HepG2 (cell line): Measurements from ENCODE around the gene KRTAP29-1. TPM values are rescaled to one million over a fixed set of nuclear protein-coding genes. Genes with fewer than 3 reads are reported as not detected.

ENCODE experiments used
- ATAC-seq: fragments of 200-7000 bp; cut with Tn5 transposase; 3 replicates; pipeline ENCODE4 v1.9.1; 2020; ENCODE audit warnings: mild to moderate bottlenecking, moderate library complexity
- BruUV-seq: library from RNA; stranded (reverse); fragments of 400-500 nt; replicated peaks from 2 replicates; lab custom pipeline; 2021; lab: Mats Ljungman, UMichigan
- CTCF ChIA-PET: fragments of 300-600 bp; formaldehyde crosslinking; extraction: SDS; loops from one replicate; lab custom pipeline; 2021; ENCODE audit warnings: low total read pairs, inconsistent platforms, low intra/inter-chr PET ratio; lab: Yijun Ruan, JAX
- POLR2A ChIA-PET: fragments of 350-600 bp; sonication (Branson Sonifier 250); formaldehyde crosslinking; loops from one replicate; lab custom pipeline; 2020; ENCODE audit warnings: antibody characterized with exemption, inconsistent platforms; lab: Yijun Ruan, JAX
- DNase-seq: peaks from one replicate; pipeline ENCODE4 v3.0.0-alpha.2; 2015; ENCODE audit warnings: low spot score
- FAIRE-seq: peaks from 3 replicates; lab custom pipeline; 2011; peaks lifted over from hg19 to GRCh38; lab: Jason Lieb, UNC
- H2AFZ ChIP-seq: one replicate; pipeline ENCODE4 v1.6.1; 2011; ENCODE audit warnings: low read length, inconsistent platforms
- H3K27ac ChIP-seq: fragments of 300-600 bp; 3 replicates; pipeline ENCODE4 v1.8.0; 2011; ENCODE audit warnings: mixed run types, mild to moderate bottlenecking, mixed read lengths, low read length, inconsistent platforms; ENCODE audit not compliant: insufficient read depth; ENCODE audit errors: extremely low read length
- H3K27me3 ChIP-seq, 2 experiments: fragments of 200-600 bp in 1 of 2; 2 replicates in 1 of 2; 3 replicates in 1 of 2; pipeline versions ENCODE4 v1.6.0 to v1.8.0; 2011; ENCODE audit warnings: low read length in 2 of 2, mild to moderate bottlenecking in 2 of 2, moderate library complexity in 2 of 2, inconsistent platforms in 1 of 2; ENCODE audit not compliant: insufficient read depth in 2 of 2, control insufficient read depth in 1 of 2
- H3K36me3 ChIP-seq, 2 experiments: fragments of 200-600 bp in 1 of 2; replicated peaks in 1 of 2; 2 replicates in 1 of 2; 3 replicates in 1 of 2; pipeline versions ENCODE4 v1.5.1 to v1.8.0; 2011; ENCODE audit warnings: low read length in 2 of 2, inconsistent platforms in 1 of 2; ENCODE audit not compliant: insufficient read depth in 2 of 2, control insufficient read depth in 1 of 2
- H3K4me1 ChIP-seq: 2 replicates; pipeline ENCODE4 v1.5.1; 2012; ENCODE audit warnings: low read length, inconsistent platforms; ENCODE audit not compliant: insufficient read depth
- H3K4me2 ChIP-seq: 2 replicates; pipeline ENCODE4 v1.6.0; 2011; ENCODE audit warnings: low read depth, low read length, inconsistent platforms
- H3K4me3 ChIP-seq, 3 experiments: fragments of 200-600 bp in 1 of 3; sonication (generic), shearing (Covaris generic) in 1 of 3; replicated peaks in 1 of 3; 2 replicates each; pipeline ENCODE4 v1.5.1; 2011 to 2016; ENCODE audit warnings: low read length in 3 of 3, inconsistent platforms in 2 of 3, low read depth in 2 of 3, mild to moderate bottlenecking in 2 of 3, control low read depth in 1 of 3, mixed read lengths in 1 of 3; ENCODE audit not compliant: insufficient read depth in 1 of 3
- H3K79me2 ChIP-seq: one replicate; pipeline ENCODE4 v1.6.1; 2011; ENCODE audit warnings: low read length, inconsistent platforms; ENCODE audit not compliant: insufficient read depth
- H3K9ac ChIP-seq: 2 replicates; pipeline ENCODE4 v1.6.0; 2011; ENCODE audit warnings: mild to moderate bottlenecking, low read depth, low read length, inconsistent platforms; ENCODE audit not compliant: insufficient read depth
- H3K9me3 ChIP-seq: 2 replicates; pipeline ENCODE4 v1.5.1; 2012; ENCODE audit warnings: mild to moderate bottlenecking, low read length
- H4K20me1 ChIP-seq: 2 replicates; pipeline ENCODE4 v1.6.0; 2011; ENCODE audit warnings: inconsistent platforms, mild to moderate bottlenecking, low read length, moderate library complexity; ENCODE audit not compliant: insufficient read depth
- ARNTL ChIP-seq: sonication (generic); formaldehyde crosslinking; IDR thresholded peaks from 2 replicates; pipeline ENCODE4 v1.4.0; 2020; ENCODE audit warnings: mild to moderate bottlenecking, missing genetic modification reagents
- GABPA ChIP-seq, 2 experiments: IDR thresholded peaks; 2 replicates each; pipeline ENCODE4 v1.6.1; 2011 to 2016; ENCODE audit warnings: low read depth in 2 of 2, low read length in 1 of 2, missing biosample characterization in 1 of 2, missing genetic modification characterization in 1 of 2
- GZF1 ChIP-seq: sonication (generic); formaldehyde crosslinking; IDR thresholded peaks from 2 replicates; pipeline ENCODE4 v1.5.1; 2020; ENCODE audit warnings: mild to moderate bottlenecking, missing genetic modification reagents
- JUN ChIP-seq: sonication (generic); formaldehyde crosslinking; IDR thresholded peaks from 2 replicates; pipeline ENCODE4 v1.4.0; 2020; ENCODE audit warnings: mild to moderate bottlenecking, missing genetic modification reagents
- LCORL ChIP-seq, 2 experiments: fragments of 450-650 bp in 1 of 2; sonication (generic) in 1 of 2; formaldehyde crosslinking in 1 of 2; IDR thresholded peaks; 2 replicates each; pipeline versions ENCODE4 v1.5.0 to v1.6.1; 2017 to 2020; ENCODE audit warnings: antibody characterized with exemption in 1 of 2, missing genetic modification reagents in 1 of 2
- POLR2G ChIP-seq: fragments of 200-400 bp; formaldehyde crosslinking; IDR thresholded peaks from 2 replicates; pipeline ENCODE4 v1.6.1; 2018; ENCODE audit warnings: mild to moderate bottlenecking, low read depth, low read length, moderate library complexity
- TAF1 ChIP-seq: sonication (generic); formaldehyde crosslinking; IDR thresholded peaks from 2 replicates; pipeline ENCODE4 v1.4.0; 2020; ENCODE audit warnings: missing genetic modification reagents
- ZHX2 ChIP-seq, 2 experiments: sonication (generic) in 1 of 2; formaldehyde crosslinking in 1 of 2; IDR thresholded peaks; 2 replicates each; pipeline versions ENCODE4 v1.6.1 to v1.9.0; 2014 to 2022; ENCODE audit warnings: antibody characterized with exemption in 1 of 2, borderline replicate concordance in 1 of 2, inconsistent platforms in 1 of 2, low read depth in 1 of 2, missing genetic modification reagents in 1 of 2
- ZNF335 ChIP-seq: sonication (generic); formaldehyde crosslinking; IDR thresholded peaks from 2 replicates; pipeline ENCODE4 v1.4.0; 2020; ENCODE audit warnings: missing genetic modification reagents
- ZNF33B ChIP-seq: sonication (generic); formaldehyde crosslinking; IDR thresholded peaks from 2 replicates; pipeline ENCODE4 v1.5.1; 2020; ENCODE audit warnings: mild to moderate bottlenecking, missing genetic modification reagents
- ZNF441 ChIP-seq: sonication (generic); formaldehyde crosslinking; IDR thresholded peaks from 2 replicates; pipeline ENCODE4 v1.7.0; 2021; ENCODE audit warnings: missing genetic modification reagents, borderline replicate concordance
- ZNF660 ChIP-seq: sonication (generic); formaldehyde crosslinking; IDR thresholded peaks from 2 replicates; pipeline ENCODE4 v1.5.1; 2020; ENCODE audit warnings: mild to moderate bottlenecking, low read depth, missing genetic modification reagents, borderline replicate concordance
- WGBS: methylation state at CpG from one replicate; pipeline ENCODE4 v1.1.6; 2017; ENCODE audit warnings: low lambda C conversion rate; 5-methylcytosine and 5-hydroxymethylcytosine counted together
- in situ Hi-C: cut with HindIII; loops from 2 replicates; pipeline ENCODE4 v1.10.0; 2017; ENCODE audit warnings: low pct_unique_long_range_greater_than_20kb; ENCODE audit not compliant: extremely low pct_ligation_motif_present
- intact Hi-C: fragments of 100-400 bp; cut with micrococcal nuclease; formaldehyde crosslinking; loops from one replicate; pipeline ENCODE4 v1.10.0; 2022; ENCODE audit not compliant: unreplicated experiment
- polyA plus RNA-seq, 8 experiments: library from polyadenylated mRNA; depleted of rRNA in 3 of 8; stranded (reverse) in 7 of 8; unstranded in 1 of 8; fragments of >200 nt; fragmentation: Illumina TruSeq in 4 of 8; extraction: Trizol in 4 of 8; gene quantifications; 2 replicates each; pipeline versions ENCODE4 v1.2.1 to v1.2.3, GENCODE V29; 2011 to 2016; ENCODE audit warnings: low read depth in 4 of 8, missing spikeins in 1 of 8, mixed read lengths in 1 of 8; ENCODE audit not compliant: insufficient read depth in 1 of 8
- total RNA-seq, 5 experiments: library from RNA; depleted of rRNA; stranded (reverse); fragments of >200 nt; fragmentation: Illumina TruSeq; extraction: Trizol; gene quantifications; 2 replicates each; pipeline ENCODE4 v1.2.3, GENCODE V29; 2016; ENCODE audit warnings: low read depth in 1 of 5

KRTAP29-1 gene
- total and polyA plus RNA-seq, 2 of the 13 experiments (the other 11 are each of a cell fraction or from before 2014, with no cell fraction given), result not detected

DNA sequence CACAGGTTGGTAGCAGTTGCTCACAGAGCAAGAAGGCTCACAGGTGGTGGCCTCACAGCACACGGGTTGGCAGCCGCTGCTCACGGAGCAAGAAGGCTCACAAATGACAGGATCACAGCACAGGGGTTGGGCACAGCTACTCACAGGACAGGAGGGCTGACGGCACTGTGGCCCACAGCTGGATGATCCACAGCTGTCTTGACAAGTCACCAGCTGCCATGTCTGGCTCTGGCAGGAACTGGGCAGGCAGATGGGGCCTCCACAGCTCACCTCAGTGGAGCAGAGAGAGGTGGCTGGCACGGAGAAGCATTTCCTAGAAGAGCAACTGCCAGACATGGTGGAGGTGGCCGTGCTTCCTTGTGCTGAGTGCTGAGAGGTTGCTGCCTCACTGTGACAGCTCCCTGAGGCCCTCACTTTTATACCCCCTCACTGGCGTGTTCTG lies 6.3 kb upstream of the KRTAP29-1 start, which contains the start of gene KRTAP16-1:
KRTAP16-1 (minus strand) TSS at position 392 of the 442 bp plus-strand sequence; CDS start at position 336, 56 bp downstream.
- POLR2A ChIA-PET, result no interaction called here
- Histone ChIP-seq H3K4me1 (no peaks in the 10 kb centered on the region), H3K27me3 (peaks cover 3 to 30% of the 10 kb centered on the region in 2 experiments; a peak in 3 of 5 replicates), H3K27ac (no peak within 1 kb of the TSS), H3K36me3 (no peaks in the 10 kb centered on the region), H3K4me2 (no peak within 1 kb of the TSS)
- in situ Hi-C loops, result no loop called here
- DNase-seq, result no peak
- WGBS, result 24% methylated on average over 5 of the region's 7 CpGs
- TF ChIP-seq GZF1 (CRISPR knock-in tag), result no peak
- TF ChIP-seq TAF1 (CRISPR knock-in tag), result no peak
- TF ChIP-seq JUN, result no peak
- TF ChIP-seq ZNF441, result no peak
- TF ChIP-seq GABPA (IDR thresholded peaks at IDR 0.05; ENCODE audit: low read depth, low read length), result no peak
- no peak for TF ChIP-seq GABPA (CRISPR knock-in tag; IDR thresholded peaks at IDR 0.05; ENCODE audit: low read depth)
- TF ChIP-seq ZNF660 (CRISPR knock-in tag), result no peak
- TF ChIP-seq ZNF33B, result no peak
- no peak for TF ChIP-seq POLR2G
- TF ChIP-seq ZHX2 (IDR thresholded peaks at IDR 0.05; ENCODE audit: low read depth), result no peak
- TF ChIP-seq ZHX2 (CRISPR knock-in tag; IDR thresholded peaks at IDR 0.05; ENCODE audit: borderline replicate concordance), result no peak
- TF ChIP-seq ZNF335 (CRISPR knock-in tag), result no peak
- TF ChIP-seq LCORL (IDR thresholded peaks at IDR 0.05), result no peak
- TF ChIP-seq LCORL (CRISPR knock-in tag; IDR thresholded peaks at IDR 0.05), result no peak
- TF ChIP-seq ARNTL, result no peak
- TF ChIP-seq, all 625 proteins: peak for 0
- H3K79me2 ChIP-seq, result no peaks in the 10 kb centered on the region
- BruUV-seq, result no TSS peak
- intact Hi-C loops, result no loop called here
- no peaks in the 10 kb centered on the region for H3K9me3 ChIP-seq
- FAIRE-seq (no peak), ATAC-seq (no peak; the same call in 2 of the 3 replicates)
- no peak within 1 kb of the TSS for H2AFZ ChIP-seq
- CTCF ChIA-PET, result no interaction called here
- no peaks in the 10 kb centered on the region for H4K20me1 ChIP-seq
- H3K4me3 ChIP-seq, result no peak within 1 kb of the TSS
- no peak within 1 kb of the TSS for H3K9ac ChIP-seq
